ENCODE data around the gene OXA1L. TPM values are rescaled to one million over a fixed set of nuclear protein-coding genes. Genes with fewer than 3 reads are reported as not detected.

OXA1L gene
- total RNA-seq, 4 donors from 2014 or later = 63.5 to 74.9 (median 71.3) TPM

- TF ChIP-seq CTCF (IDR thresholded peaks at IDR 0.05) (no peak), EP300 (IDR thresholded peaks at IDR 0.05) (no peak), POLR2A (IDR thresholded peaks at IDR 0.05; ENCODE audit: low read depth) (no peak), POLR2AphosphoS5 (IDR thresholded peaks at IDR 0.05) (no peak)
These were observed 47.9 kb downstream of the OXA1L start for GRCh38 chr14:22814373-22814772.

GRCh38 chr14:22814941-22815713, 48.6 kb downstream of the OXA1L start, which contains the start of gene SLC7A7:
SLC7A7 (minus strand) TSS chr14:22815435; CDS start chr14:22813398, 2,037 bp downstream.
- DNase-seq (ENCODE audit: extremely low spot score) = no peak
- Histone ChIP-seq H3K27ac (replicated peaks in 1 of 4) (peak within 1 kb of the TSS in 2 of 4 donors; percentile 12 to 26), H3K36me3 (no peaks in the 10 kb centered on the region), H3K27me3 (no peaks in the 10 kb centered on the region), H3K9me3 (no peaks in the 10 kb centered on the region), H3K4me1 (peaks cover 9 to 21% (median 16%) of the 10 kb centered on the region in 4 donors), H3K4me3 (peak within 1 kb of the TSS in 3 of 4 donors; percentile 12 to 33 (median 29))
- WGBS = 58% methylated on average over 10 of the region's 10 CpGs
- TF ChIP-seq CTCF (IDR thresholded peaks at IDR 0.05) = no peak
- no peak for TF ChIP-seq POLR2AphosphoS5 (IDR thresholded peaks at IDR 0.05)
- TF ChIP-seq EP300 (IDR thresholded peaks at IDR 0.05) = no peak
- TF ChIP-seq POLR2A (IDR thresholded peaks at IDR 0.05; ENCODE audit: low read depth) = no peak
- intact Hi-C loops (cut with DNase I) = loop anchor here (10.0 kb wide), 1 partner anchor 160 kb away; no protein-coding TSS in a partner anchor

More at GRCh38 chr14:22814373-22814772, 47.9 kb downstream of the OXA1L start:
- no peaks in the 10 kb centered on the region for H3K9me3 ChIP-seq
- no peak overlapping the region for H3K27ac ChIP-seq (replicated peaks in 1 of 4)
- peak overlapping the region in 3 of 4 donors; percentile 12 to 33 (median 29) for H3K4me3 ChIP-seq
- H3K4me1 ChIP-seq = peaks cover 3 to 14% (median 9%) of the 10 kb centered on the region in 4 donors
- WGBS = 81% methylated on average over 7 of the region's 7 CpGs
- H3K27me3 ChIP-seq = no peaks in the 10 kb centered on the region
- H3K36me3 ChIP-seq = no peaks in the 10 kb centered on the region
- no peak for DNase-seq (ENCODE audit: extremely low spot score)
- intact Hi-C loops (cut with DNase I) = loop anchor here (10.0 kb wide), 1 partner anchor 160 kb away; no protein-coding TSS in a partner anchor

- H3K27me3 ChIP-seq = no peaks in the 10 kb centered on the region
- peak overlapping the region; percentile 23 to 45 (median 32) for H3K4me3 ChIP-seq
- H3K4me1 ChIP-seq = peaks cover 14 to 48% (median 40%) of the 10 kb centered on the region in 4 donors
- intact Hi-C loops (cut with DNase I) = loop anchor here (10.0 kb wide), 1 partner anchor 165 kb away; no protein-coding TSS in a partner anchor
- DNase-seq (ENCODE audit: extremely low spot score) = no peak
- TF ChIP-seq CTCF (IDR thresholded peaks at IDR 0.05) (no peak), POLR2AphosphoS5 (IDR thresholded peaks at IDR 0.05) (no peak), EP300 (IDR thresholded peaks at IDR 0.05) (no peak), POLR2A (IDR thresholded peaks at IDR 0.05; ENCODE audit: low read depth) (no peak)
- WGBS = 32% methylated on average over 10 of the region's 10 CpGs
- no peaks in the 10 kb centered on the region for H3K9me3 ChIP-seq
- no peaks in the 10 kb centered on the region for H3K36me3 ChIP-seq
- peak overlapping the region; percentile 47 to 60 (median 49) for H3K27ac ChIP-seq (replicated peaks in 1 of 4)
These were observed 52.9 kb downstream of the OXA1L start for GRCh38 chr14:22819151-22819988.

- 94% methylated on average over 1 of the region's 1 CpG for WGBS
- no peaks in the 10 kb centered on the region for H3K36me3 ChIP-seq
- peaks cover 20 to 55% (median 47%) of the 10 kb centered on the region in 4 donors for H3K4me1 ChIP-seq
- DNase-seq (ENCODE audit: extremely low spot score) = no peak
- intact Hi-C loops (cut with DNase I) = loop anchor here (5.0 kb wide), 1 partner anchor 263 kb away; no protein-coding TSS in a partner anchor
- no peaks in the 10 kb centered on the region for H3K9me3 ChIP-seq
- no peak for TF ChIP-seq POLR2A (IDR thresholded peaks at IDR 0.05; ENCODE audit: low read depth)
- no peak for TF ChIP-seq EP300 (IDR thresholded peaks at IDR 0.05)
- TF ChIP-seq POLR2AphosphoS5 (IDR thresholded peaks at IDR 0.05) = no peak
- no peak for TF ChIP-seq CTCF (IDR thresholded peaks at IDR 0.05)
- no peak overlapping the region for H3K27ac ChIP-seq (replicated peaks in 1 of 4)
- H3K27me3 ChIP-seq = no peaks in the 10 kb centered on the region
- H3K4me3 ChIP-seq = no peak overlapping the region
These were observed 54.2 kb downstream of the OXA1L start for GRCh38 chr14:22820731-22821130.
